ENCODE data around the gene EPS8L3.
A peak's percentile ranks its signal among the peaks of the same experiment; 100 is the strongest.

Gene EPS8L3

GRCh38 chr1:109793089-109793485 lies 29.4 kb upstream of the EPS8L3 start:
- DNase-seq (ENCODE audit: low read depth): no peak

DNA sequence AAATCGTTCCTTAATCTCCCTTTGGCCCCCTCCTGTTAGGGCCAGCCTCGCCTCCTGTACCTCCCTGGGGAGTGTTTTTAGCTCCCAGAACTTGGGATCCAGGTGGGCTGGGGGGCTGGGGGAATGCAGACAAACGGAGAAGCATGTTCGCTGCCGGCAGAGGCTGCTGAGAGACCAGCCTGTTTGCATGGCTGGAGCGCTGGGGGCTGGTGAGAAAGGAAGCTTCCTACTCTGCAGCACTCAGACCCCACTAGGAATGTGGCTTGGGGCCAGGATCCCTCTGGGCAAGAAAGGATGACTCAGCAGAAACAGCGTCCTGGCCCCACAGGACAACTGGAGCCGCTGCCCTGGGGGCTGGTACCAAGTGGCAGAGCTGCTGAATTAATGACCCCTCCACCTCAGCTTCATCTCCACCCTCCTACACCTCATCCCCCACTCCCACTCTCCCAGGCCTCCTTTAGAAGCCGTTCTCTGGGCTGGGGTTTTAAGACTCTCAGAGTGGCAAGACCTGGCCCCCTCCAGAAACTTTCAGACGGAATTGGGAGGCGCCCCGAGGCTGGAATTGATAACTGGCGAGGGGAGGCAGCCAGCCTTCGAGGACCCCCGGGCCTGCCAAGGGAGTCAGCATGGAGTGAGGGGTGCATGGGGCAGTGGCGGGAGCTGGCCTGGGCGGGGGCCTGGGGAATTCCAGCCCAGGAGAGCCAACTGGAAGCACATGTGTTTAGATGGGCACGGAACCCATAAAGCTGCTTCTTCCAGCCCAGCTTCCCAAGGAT lies 28.5 kb upstream of the EPS8L3 start:
- no peak for DNase-seq (ENCODE audit: low read depth)

DNA sequence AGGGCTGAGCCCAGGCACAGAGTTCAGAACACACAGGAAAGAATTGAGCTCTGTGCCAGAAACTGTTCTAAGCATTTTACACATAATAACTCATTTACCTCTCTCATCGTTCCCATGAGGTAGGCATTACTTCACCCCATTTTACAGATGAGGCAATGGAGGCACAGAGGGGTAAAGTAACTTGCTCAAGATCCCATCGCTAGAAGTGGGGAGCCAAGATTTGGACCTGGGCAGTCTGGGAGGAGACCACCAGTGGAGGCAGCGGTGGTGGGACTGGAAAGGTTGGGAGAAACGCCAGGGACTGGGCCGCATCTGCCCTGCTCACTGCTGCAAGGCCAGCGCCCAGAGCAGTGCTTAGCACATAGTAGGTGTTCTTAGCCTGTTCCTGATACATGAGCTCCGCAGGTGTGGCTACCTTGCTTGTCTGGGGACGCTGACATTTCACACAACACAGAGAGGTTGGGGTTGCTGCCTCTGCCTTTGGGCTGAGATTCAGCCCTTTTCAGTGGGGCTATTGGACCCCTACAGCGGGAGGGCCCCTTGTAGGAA lies 27.8 kb upstream of the EPS8L3 start:
- no peak for DNase-seq (ENCODE audit: low read depth)

DNA sequence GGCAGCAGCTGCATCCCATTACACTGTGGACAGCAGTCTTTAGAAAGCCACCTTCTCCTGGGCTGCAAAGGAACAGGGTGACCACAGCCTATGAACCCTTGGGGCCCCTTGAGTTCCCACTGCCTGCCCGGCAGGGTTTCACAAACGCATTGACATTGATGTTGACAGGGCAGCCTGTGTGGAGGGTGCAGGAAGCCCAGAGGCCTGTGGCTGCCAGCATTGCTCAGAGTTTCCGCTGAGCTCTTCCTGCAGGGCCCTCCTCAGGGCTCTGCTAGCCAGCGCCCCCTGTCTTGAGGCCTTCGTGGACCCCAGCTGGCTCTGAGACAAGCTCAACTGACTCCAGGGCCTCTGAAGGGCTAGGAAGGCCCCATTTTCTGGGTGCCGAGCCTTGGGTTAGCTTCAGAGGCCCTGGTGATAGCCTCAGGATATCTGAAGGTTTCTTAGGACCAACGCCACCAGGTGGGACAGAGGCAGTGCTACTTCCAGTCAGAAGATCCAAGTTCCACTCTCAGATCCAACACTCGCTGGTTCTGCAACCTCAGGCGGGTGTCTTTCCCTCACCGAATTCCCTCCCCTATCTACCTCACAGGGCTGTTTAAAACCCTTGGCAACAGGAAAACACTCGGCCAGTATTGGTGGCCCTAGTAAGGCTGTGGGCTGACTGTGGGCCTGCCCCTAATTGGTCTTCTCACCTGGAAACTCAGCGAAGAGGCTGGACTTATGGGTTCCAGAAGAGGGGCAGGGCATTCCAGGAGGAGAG lies 27.2 kb upstream of the EPS8L3 start:
- DNase-seq (ENCODE audit: low read depth): peak; percentile 68

GRCh38 chr1:109790329-109790728 lies 26.6 kb upstream of the EPS8L3 start:
- no peak for DNase-seq (ENCODE audit: low read depth)

DNA sequence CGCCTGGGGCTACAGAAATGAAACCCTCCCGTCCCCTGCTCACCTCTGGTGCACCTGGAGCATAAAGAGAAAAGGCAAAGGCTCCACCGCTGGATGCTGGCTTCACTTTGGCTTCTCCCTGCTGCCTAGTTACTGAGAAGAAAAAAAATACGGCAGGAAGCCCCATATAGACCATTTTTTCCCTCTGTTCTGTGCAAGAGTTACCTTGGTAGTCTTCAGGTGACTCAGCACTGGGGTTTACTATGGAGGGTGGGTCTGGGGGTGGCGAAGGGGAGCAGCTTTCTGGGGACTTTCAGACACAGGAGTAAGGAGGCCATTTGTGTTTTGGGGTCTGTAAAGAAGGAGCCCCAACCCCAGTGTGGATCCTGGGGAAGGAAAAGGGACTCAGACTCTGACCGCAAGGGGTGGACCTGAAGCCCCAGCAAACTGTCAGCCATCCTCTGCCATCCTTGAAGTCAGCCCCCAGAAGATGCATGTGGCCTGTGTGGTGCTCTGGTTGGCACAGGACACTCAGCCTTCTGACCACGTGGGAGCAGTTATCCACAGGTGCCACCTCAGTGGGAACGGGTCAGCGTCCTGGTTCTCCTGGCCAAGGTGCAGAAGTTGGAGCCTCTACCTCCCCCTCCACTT lies 25.9 kb upstream of the EPS8L3 start:
- no peak for DNase-seq (ENCODE audit: low read depth)

GRCh38 chr1:109788695-109789521 lies 25.2 kb upstream of the EPS8L3 start:
- no peak for DNase-seq (ENCODE audit: low read depth)

DNA sequence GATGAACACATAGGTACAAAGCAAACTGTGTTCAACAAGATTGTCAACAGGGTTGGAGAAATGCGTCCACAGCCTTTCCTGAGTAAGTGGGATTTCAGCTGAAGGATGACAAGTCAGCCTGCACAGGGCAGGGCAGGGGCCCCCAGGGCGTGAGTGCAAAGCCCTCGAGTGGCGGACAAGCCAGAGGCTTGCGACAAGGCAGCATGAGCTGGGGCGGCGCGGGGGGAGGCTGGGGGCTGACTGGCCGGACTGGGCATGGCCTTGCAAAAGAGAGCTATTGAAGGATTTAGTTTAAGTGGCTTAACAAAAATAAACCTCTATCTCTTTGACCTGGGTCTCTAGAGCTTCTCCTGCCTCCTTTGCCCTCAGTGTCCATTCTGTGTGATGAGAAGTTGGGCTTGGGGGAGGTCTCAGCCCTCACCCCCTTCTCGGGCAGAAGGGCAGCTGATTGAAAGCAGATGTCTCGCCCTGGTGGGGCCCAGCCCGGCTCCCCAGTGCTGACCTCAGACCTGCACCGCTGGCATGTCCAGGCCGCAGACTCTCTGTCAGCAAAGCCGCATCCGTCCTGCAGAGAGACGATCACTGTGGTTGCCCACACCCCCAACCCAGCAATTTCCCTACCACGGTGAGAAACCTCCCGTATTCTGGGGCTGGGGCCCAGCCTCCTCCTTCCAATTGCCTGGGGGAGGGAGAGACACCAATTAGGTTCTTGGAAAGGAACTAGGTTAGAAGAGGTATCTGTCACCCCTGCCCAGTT lies 24.3 kb upstream of the EPS8L3 start:
- no peak for DNase-seq (ENCODE audit: low read depth)

DNA sequence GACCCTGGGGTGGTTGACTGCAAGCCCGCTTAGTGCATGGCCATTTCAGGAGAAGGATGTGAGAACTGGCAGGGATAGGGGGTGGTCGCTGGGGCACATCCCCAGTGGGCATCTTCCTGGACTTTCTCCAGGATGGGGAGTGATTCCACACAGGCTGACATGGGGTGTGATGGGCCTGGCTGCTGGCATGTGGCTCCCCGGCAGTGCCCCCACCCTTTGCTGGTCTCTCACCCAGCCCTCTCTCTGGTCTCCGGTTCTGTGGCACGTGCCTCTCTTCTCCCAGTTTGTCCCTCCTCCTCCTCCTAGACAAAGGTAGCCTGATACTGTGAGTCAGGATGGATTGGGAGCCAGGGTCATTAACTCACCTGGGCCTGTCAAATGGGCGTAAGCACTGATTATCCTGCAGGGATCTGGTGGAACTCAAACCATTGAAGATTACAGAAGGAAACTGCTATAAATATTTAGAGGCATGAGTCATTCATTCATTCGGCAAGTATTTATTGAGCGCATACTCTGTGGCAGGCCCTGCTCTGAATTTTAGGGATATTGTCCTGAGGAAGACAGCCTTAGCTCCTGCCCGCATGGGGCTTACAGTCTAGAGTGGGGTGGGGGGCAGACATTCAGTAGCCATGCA lies 23.6 kb upstream of the EPS8L3 start:
- no peak for DNase-seq (ENCODE audit: low read depth)

DNA sequence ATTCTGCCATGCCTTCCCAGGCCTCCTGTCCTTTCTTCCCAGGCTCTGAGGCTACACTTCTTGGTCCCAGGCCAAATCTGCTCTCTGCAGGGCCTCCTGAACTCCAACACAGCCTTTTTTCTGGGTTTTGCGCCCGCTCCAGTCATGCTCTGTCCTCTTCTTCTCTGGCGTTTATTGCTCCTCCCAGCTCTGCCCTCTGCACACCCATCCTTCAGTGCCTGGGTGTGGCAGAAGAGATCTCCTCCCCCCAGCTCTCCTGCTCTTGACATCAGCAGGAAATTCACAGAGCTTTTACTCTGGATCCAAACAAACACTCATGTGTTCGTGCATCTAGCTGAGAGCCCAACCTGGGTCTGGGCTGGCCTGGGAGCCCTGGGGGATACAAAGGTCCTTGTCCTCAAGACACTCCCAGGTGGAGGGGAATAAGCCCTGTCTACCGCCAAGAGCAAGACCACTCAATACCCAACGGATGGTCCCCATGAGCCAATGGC lies 22.9 kb upstream of the EPS8L3 start:
- DNase-seq (ENCODE audit: low read depth): no peak

GRCh38 chr1:109786112-109786480 lies 22.4 kb upstream of the EPS8L3 start:
- no peak for DNase-seq (ENCODE audit: low read depth)

DNA sequence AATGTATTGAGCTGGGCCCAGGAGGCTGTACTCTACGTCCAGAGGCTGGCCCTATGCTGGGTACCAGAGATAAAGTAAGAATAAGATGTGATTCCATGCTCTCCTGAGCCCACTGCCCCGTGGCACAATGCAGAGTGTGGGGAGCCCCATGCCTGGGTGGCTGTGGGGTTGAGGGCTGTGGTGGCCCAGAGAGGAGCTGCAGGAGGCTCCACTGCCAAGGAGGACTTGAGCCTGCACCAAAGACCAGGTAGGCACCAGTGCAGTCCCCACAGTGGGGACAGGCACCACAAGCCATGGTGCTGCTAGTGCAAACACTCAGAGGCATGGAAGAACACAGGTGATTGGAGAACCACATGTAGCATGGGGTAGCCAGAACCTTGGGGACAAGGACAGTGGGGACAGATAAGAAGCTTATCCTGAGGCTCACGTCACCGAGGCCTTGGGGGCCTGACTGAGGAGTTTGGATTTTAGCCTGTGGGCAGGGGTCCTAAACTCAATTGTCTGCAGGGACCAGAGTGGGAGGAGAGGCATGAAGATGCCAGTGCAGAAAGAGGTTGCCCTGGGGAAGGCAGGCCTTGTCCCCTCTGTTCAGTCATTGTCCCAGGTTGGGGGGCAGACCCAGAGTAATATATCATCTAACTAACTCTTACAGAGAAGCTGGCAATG lies 21.9 kb upstream of the EPS8L3 start:
- DNase-seq (ENCODE audit: low read depth): no peak

DNA sequence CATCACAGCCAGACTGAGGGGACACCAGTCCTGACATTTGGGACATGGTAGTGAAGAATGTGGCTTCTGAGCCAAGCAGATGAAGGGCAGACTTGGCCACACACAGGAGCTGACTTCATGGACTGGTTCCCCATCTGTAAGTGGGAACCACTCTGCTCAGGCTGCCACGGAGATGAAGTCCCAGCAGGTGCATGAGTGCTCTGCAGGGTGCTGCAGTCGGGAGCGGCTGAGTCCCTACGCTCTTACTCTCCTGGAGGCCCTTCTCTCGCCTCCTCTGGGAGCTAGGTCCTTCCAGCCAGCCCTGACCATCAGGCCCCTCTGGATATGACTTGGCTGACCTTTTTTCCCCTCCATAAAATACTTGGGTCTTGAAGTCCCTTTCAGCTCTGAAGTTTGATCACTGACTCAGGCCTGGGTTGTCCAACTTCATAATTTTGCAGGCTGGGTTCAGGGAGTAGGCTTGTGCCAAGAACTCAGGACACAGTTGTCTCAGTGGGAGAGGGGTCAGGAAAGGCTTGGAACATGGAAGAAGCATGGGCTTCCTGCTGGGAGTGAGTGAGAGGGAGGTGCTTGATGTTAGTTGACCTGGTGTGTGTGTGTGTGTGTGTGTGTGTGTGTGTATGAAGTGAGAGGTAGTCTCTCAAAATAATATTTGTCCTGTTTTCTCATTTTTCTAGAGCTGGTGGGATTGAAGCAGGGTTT lies 21.0 kb upstream of the EPS8L3 start:
- DNase-seq (ENCODE audit: low read depth): no peak

DNA sequence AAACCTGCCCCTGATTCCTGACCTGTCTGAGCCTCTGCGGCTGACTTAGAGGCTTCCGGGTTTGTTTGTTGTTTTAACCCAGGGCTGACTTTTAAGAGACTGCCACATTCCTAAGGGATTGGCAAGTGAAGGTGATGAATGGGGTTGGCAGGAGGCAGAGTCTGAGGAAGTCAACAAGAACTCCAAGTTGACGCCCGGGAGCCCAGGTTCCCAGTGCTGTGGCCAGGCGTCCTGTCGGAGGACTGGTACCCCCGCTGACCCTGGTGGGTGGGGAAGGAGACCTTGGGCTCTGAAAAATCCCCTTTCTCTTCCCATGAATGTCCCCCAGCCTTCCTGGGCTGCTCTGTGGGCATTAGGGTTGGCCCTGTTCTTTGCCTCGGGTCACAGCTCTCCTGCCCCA lies 19.7 kb upstream of the EPS8L3 start:
- no peak for DNase-seq (ENCODE audit: low read depth)

DNA sequence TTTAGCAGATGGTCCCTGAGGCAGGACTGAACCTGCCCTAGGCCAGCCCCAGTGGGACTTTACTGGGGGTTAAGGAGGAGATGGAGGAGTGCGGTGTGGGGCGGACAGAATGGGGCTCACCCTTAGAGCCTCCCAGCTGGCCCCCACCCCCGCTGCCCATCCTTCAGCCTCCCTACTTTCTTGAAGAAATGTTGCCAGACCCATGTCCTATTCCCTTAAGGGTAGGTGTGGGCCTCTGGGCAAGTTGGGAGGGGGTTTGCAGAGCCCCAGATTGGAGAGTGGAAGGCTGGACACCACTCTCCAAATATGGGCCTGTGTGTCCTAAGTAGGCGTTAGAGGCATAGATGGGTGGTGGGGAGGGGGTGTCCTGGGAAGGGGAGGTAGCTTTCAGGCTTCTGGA lies 19.2 kb upstream of the EPS8L3 start:
- DNase-seq (ENCODE audit: low read depth): no peak

DNA sequence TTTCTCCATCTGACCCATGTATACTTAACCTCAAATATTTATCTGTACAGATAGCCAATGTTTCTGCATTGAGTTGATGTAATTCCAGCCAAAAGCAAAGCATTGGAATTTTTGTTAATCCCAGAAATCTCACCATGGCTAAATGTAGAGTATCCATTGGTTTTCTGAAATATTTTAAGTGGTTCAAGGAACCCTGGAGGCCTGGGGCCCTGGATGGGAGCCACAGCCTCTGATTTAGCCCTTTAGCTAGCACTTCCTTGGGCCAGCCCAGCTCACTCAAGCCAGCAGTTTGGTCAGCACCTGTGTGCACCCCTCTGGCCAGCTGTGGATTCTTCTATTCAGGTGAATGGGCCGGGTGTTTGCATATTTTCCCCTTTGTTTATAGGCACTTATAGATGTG lies 18.8 kb upstream of the EPS8L3 start:
- no peak for DNase-seq (ENCODE audit: low read depth)

- no peak for DNase-seq (ENCODE audit: low read depth)
Measured at GRCh38 chr1:109781806-109782205, 18.1 kb upstream of the EPS8L3 start.

DNA sequence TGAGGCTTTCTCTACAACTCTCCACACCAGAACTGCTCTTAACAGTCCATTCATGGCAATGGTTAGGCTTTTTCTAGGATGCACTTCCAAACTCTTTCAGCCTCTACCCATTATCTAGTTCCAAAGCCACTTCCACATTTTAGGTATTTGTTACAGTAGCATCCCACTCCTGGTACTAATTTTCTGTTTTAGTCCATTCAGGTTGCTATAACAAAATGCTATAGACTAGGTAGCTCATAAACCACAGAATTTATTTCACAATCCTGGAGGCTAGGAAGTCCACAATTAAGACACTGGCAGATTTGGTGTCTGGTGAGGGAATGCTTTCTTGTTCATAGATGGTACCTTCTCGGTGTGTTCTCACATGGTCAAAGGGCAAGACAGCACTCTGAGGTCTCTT lies 17.3 kb upstream of the EPS8L3 start:
- DNase-seq (ENCODE audit: low read depth): no peak

- DNase-seq (ENCODE audit: low read depth): no peak
Measured at GRCh38 chr1:109777980-109778625, 14.4 kb upstream of the EPS8L3 start.

Measured in activated T-cell treated with anti-CD3 and anti-CD28 coated beads for 1 hour (primary cell).